Progenitor cell of endocrine pancreas (in vitro differentiated cells): ENCODE data around the gene SLC25A34. TPM values are rescaled to one million over a fixed set of nuclear protein-coding genes. Genes with fewer than 3 reads are reported as not detected.

Experiments used
- DNase-seq: peaks from one replicate; pipeline ENCODE4 v3.0.0; 2021; ENCODE audit warnings: low spot score; ENCODE audit not compliant: unreplicated experiment
- H3K27ac Mint-ChIP-seq: 2 replicates; pipeline ENCODE4 v1.8.0; 2021; ENCODE audit warnings: mild to moderate bottlenecking, moderate library complexity, mixed read lengths
- H3K27me3 Mint-ChIP-seq: 2 replicates; pipeline ENCODE4 v1.8.0; 2021; ENCODE audit warnings: mixed read lengths
- H3K36me3 Mint-ChIP-seq: 2 replicates; pipeline ENCODE4 v1.8.0; 2022; ENCODE audit warnings: mixed read lengths; ENCODE audit not compliant: insufficient read depth
- H3K4me1 Mint-ChIP-seq: 2 replicates; pipeline ENCODE4 v1.8.0; 2021; ENCODE audit warnings: low read depth, mixed read lengths
- H3K4me3 Mint-ChIP-seq: 2 replicates; pipeline ENCODE4 v1.8.0; 2021; ENCODE audit warnings: low read depth, mild to moderate bottlenecking, moderate library complexity, mixed read lengths
- H3K9me3 Mint-ChIP-seq: 2 replicates; pipeline ENCODE4 v1.8.0; 2021; ENCODE audit warnings: low read depth, mixed read lengths
- total RNA-seq: library from RNA; stranded (reverse); gene quantifications from 2 replicates; pipeline ENCODE4 v1.2.1, GENCODE V29; 2021
- TF ChIP-seq, protein P1 (sequence below): fragments of 200-600 bp; sonication (generic); IDR thresholded peaks from one replicate; pipeline ENCODE4 v1.5.0; 2021; ENCODE audit warnings: antibody characterized with exemption, mild to moderate bottlenecking; ENCODE audit not compliant: unreplicated experiment

Gene SLC25A34
- total RNA-seq, 1 donor from 2014 or later = 6.0 TPM

DNA sequence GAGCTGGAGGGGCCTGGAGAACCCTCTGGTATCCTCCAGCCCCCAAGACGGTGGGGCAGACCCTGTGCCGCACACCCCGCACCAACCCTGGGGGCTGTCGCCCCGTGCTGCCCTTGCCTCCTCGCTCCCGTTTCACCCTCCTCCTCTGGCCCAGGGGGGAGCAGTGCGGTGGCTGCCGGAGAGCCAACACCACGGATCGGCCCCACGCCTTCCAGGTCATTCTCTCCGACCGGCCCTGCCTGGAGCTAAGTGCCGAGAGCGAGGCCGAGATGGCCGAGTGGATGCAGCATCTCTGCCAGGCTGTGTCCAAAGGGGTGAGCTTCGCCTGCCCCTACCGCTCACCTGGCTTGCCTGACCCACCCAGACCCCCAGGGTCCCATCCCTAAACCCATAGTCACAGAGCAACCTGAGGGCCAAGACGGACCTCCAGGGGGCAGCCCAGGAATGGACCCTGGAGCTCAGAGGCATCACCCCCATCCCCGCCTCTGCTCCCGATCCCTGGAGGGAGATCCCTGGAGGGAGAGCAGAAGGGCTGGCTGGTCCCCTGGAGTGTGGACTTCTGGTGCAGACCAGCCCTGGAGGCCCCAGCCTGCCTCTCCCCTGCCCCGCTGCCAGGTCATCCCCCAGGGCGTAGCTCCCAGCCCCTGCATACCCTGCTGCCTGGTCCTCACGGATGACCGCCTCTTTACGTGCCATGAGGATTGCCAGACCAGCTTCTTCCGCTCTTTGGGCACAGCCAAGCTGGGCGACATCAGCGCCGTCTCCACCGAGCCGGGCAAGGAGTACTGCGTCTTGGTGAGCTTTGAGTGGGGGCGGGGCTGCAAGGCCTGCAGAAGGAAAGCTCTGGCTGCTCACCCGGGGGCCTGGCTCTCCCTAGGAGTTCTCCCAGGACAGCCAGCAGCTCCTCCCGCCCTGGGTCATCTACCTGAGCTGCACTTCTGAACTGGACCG is 4.0 kb upstream of the SLC25A34 start:
- H3K9me3 Mint-ChIP-seq = no peaks in the 10 kb centered on the region
- H3K36me3 Mint-ChIP-seq = peaks cover 6% of the 10 kb centered on the region
- H3K4me3 Mint-ChIP-seq = no peak overlapping the region
- no peak overlapping the region for H3K27ac Mint-ChIP-seq
- TF ChIP-seq, protein P1, sequence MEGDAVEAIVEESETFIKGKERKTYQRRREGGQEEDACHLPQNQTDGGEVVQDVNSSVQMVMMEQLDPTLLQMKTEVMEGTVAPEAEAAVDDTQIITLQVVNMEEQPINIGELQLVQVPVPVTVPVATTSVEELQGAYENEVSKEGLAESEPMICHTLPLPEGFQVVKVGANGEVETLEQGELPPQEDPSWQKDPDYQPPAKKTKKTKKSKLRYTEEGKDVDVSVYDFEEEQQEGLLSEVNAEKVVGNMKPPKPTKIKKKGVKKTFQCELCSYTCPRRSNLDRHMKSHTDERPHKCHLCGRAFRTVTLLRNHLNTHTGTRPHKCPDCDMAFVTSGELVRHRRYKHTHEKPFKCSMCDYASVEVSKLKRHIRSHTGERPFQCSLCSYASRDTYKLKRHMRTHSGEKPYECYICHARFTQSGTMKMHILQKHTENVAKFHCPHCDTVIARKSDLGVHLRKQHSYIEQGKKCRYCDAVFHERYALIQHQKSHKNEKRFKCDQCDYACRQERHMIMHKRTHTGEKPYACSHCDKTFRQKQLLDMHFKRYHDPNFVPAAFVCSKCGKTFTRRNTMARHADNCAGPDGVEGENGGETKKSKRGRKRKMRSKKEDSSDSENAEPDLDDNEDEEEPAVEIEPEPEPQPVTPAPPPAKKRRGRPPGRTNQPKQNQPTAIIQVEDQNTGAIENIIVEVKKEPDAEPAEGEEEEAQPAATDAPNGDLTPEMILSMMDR = no peak
- peaks cover 4% of the 10 kb centered on the region for H3K4me1 Mint-ChIP-seq
- no peaks in the 10 kb centered on the region for H3K27me3 Mint-ChIP-seq
- DNase-seq = no peak

DNA sequence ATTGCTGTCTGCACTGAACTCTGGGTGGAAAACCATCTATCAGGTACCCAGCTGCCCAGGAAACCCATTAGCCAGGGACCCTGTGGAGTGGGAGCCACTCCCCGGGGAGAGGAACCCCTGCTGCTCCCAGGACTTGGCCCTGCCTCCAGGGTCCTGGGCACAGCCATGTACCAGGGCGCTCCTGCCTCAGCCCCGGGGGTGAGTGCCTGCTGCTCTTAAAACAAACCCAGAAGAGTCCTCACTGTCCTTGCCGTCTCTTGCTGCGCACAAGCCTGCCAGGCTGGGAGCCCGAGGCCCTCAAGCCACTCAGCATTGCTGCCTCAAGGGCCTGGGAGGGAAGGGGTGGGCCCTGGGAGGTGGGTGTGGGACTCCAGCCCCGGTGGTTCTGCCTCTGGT is 3.4 kb upstream of the SLC25A34 start:
- Mint-ChIP-seq H3K27me3 (no peaks in the 10 kb centered on the region), H3K9me3 (no peaks in the 10 kb centered on the region), H3K4me3 (no peak overlapping the region), H3K27ac (no peak overlapping the region), H3K36me3 (peaks cover 6% of the 10 kb centered on the region), H3K4me1 (peaks cover 5% of the 10 kb centered on the region)
- TF ChIP-seq, protein P1 = no peak
- DNase-seq = no peak

DNA sequence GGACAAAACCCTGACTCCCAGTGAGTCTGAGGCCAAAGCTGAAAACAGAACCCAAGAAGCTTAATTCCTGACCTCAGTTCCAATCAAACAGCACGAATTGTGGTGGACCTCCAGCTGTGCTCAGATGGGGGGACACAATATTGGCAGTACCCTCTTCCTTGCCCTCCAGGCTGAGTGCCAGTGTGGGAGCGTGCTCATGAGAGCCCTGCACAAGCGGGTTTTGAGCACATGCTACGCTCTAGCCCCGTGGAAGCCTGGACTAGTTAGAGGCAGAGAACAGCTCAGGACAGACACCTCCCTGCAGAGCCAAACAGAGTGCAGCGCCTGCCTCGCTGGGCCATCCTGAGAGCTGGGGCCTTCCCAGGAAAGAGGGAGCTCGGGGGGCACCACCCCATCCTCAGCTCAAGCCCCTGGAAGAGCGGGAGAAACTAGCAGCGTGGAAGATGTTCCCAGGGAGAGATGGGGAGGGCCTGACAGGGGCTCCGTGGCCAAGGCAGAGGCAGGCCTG is 2.8 kb upstream of the SLC25A34 start:
- Mint-ChIP-seq H3K9me3 (no peaks in the 10 kb centered on the region), H3K27ac (no peak overlapping the region), H3K4me1 (peaks cover 6% of the 10 kb centered on the region), H3K36me3 (peaks cover 6% of the 10 kb centered on the region), H3K27me3 (no peaks in the 10 kb centered on the region), H3K4me3 (no peak overlapping the region)
- TF ChIP-seq, protein P1 = no peak
- DNase-seq = no peak

DNA sequence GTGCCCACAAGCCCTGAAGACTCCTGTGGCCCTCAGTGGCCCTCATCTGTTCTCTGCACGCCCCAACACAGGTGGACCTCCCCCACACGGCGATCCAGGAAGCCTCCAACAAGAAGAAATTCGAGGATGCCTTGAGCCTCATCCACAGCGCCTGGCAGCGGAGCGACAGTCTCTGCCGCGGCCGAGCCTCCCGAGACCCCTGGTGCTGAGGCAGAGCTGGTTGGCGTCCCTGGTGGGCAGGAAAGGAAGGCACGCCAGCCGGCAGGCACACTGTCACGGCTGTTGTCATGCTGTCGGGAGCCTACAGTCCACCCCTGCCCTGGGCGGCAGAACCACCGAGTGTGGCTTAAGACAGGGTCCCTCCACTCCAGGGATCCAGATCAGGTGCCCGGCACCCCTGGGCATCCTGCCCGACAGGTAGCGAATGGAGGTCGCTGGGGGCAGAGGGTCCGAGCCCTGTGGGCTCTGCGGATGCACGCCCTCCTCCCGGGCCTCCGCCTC is 2.3 kb upstream of the SLC25A34 start:
- no peak for DNase-seq
- H3K27ac Mint-ChIP-seq = no peak overlapping the region
- no peaks in the 10 kb centered on the region for H3K27me3 Mint-ChIP-seq
- H3K9me3 Mint-ChIP-seq = no peaks in the 10 kb centered on the region
- peaks cover 6% of the 10 kb centered on the region for H3K36me3 Mint-ChIP-seq
- no peak overlapping the region for H3K4me3 Mint-ChIP-seq
- peaks cover 10% of the 10 kb centered on the region for H3K4me1 Mint-ChIP-seq
- TF ChIP-seq, protein P1 = no peak

DNA sequence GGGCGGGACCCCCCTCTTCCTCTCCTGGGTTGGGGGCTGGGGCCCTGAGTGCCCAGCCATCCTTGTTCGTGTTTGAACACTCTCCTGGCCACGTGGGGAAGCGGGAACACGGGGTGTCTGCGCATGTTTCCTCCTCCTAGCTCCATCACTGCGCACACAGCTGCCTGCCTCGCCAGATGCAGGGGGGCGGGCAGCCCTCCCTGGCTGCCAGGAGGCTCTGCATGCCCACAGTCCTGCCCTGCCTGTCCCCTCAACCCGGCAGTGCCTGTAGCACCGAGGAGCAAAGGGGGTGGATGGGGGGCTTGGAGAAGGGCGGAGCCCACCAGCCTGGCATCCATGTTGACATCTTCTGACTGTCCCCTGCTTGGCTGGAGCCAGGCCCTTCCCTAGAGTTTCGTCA is 1.8 kb upstream of the SLC25A34 start:
- no peak for DNase-seq
- peaks cover 6% of the 10 kb centered on the region for H3K36me3 Mint-ChIP-seq
- H3K4me3 Mint-ChIP-seq = no peak overlapping the region
- TF ChIP-seq, protein P1 = no peak
- H3K27ac Mint-ChIP-seq = peak overlapping the region; percentile 82
- H3K4me1 Mint-ChIP-seq = peaks cover 11% of the 10 kb centered on the region
- no peaks in the 10 kb centered on the region for H3K27me3 Mint-ChIP-seq
- no peaks in the 10 kb centered on the region for H3K9me3 Mint-ChIP-seq
